ENCODE data around the gene FAM131B. TPM values are rescaled to one million over a fixed set of nuclear protein-coding genes. Genes with fewer than 3 reads are reported as not detected.

The FAM131B gene
- total RNA-seq, 1 experiment from 2014 or later, result 17.3 TPM

DNA sequence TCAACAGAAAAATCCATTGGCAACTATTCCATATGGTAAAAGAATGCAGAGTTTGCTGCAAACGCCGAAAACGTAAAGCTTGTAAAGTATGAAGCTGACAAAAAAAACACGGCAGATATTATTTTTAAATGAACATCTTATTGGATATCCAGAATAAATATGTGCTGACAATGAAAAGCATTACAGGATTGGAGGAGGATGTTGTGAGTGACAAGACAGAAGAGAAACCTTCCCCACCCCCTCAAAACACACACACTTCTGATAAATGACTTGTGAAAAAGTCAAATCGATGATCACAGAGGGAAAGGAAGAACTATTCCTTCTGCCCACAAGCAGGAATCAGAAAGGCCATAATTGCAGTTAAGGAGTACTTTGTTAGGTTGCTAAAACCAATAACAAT is 14.6 kb downstream of the FAM131B start:
- H3K9me3 Mint-ChIP-seq, result no peaks in the 10 kb centered on the region
- no peaks in the 10 kb centered on the region; the same call in 1 of the 2 replicates for H3K4me1 ChIP-seq (ENCODE audit: insufficient read depth, low read length)
- no peaks in the 10 kb centered on the region for H3K9me3 ChIP-seq (ENCODE audit: control insufficient read depth, low read depth, low read length)
- no peak overlapping the region for H3K4ac ChIP-seq (ENCODE audit: low read depth, low read length)
- H2BK15ac ChIP-seq (ENCODE audit: low read depth, low read length), result no peak overlapping the region
- H3K79me2 ChIP-seq (ENCODE audit: insufficient read depth, low read length), result no peaks in the 10 kb centered on the region
- no peak overlapping the region for H3K4me3 Mint-ChIP-seq
- no peak overlapping the region for H4K5ac ChIP-seq (ENCODE audit: insufficient read length, low read depth, low read length)
- no peak overlapping the region for H4K91ac ChIP-seq (ENCODE audit: insufficient read length, low read depth, low read length)
- H3K23ac ChIP-seq (ENCODE audit: insufficient read length, low read depth, low read length), result no peak overlapping the region
- H3T11ph ChIP-seq (ENCODE audit: low read length), result no peak overlapping the region
- H3K18ac ChIP-seq (ENCODE audit: insufficient read length, low read depth, low read length), result no peak overlapping the region
- no peak overlapping the region for H2BK5ac ChIP-seq (ENCODE audit: insufficient read length, low read length)
- H3K36me3 Mint-ChIP-seq (ENCODE audit: insufficient read depth in 1 of 3, low read depth in 3 of 3), result peaks cover 0 to 2% (median 0%) of the 10 kb centered on the region in 3 experiments; a peak in 1 of 7 replicates
- H3K4me2 ChIP-seq (ENCODE audit: insufficient read depth, insufficient read length, low read length), result no peak overlapping the region
- H2BK20ac ChIP-seq (ENCODE audit: low read depth, low read length, poor library complexity, severe bottlenecking), result no peak overlapping the region
- H3K23me2 ChIP-seq (ENCODE audit: insufficient read length, low read depth, low read length, poor library complexity, severe bottlenecking), result no peaks in the 10 kb centered on the region
- no peak overlapping the region for H3K14ac ChIP-seq (ENCODE audit: insufficient read depth, low read length)
- no peak overlapping the region for H2BK12ac ChIP-seq (ENCODE audit: insufficient read length, low read depth, low read length)
- H3K27ac ChIP-seq (ENCODE audit: insufficient read length, low read depth, low read length), result no peak overlapping the region
- H2BK120ac ChIP-seq (ENCODE audit: low read depth, low read length, poor library complexity, severe bottlenecking), result no peak overlapping the region
- TF ChIP-seq, protein P1, sequence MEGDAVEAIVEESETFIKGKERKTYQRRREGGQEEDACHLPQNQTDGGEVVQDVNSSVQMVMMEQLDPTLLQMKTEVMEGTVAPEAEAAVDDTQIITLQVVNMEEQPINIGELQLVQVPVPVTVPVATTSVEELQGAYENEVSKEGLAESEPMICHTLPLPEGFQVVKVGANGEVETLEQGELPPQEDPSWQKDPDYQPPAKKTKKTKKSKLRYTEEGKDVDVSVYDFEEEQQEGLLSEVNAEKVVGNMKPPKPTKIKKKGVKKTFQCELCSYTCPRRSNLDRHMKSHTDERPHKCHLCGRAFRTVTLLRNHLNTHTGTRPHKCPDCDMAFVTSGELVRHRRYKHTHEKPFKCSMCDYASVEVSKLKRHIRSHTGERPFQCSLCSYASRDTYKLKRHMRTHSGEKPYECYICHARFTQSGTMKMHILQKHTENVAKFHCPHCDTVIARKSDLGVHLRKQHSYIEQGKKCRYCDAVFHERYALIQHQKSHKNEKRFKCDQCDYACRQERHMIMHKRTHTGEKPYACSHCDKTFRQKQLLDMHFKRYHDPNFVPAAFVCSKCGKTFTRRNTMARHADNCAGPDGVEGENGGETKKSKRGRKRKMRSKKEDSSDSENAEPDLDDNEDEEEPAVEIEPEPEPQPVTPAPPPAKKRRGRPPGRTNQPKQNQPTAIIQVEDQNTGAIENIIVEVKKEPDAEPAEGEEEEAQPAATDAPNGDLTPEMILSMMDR (conservative IDR thresholded peaks at IDR 0.05), result no peak
- H4K20me1 ChIP-seq (ENCODE audit: control insufficient read depth, insufficient read depth, insufficient read length), result no peaks in the 10 kb centered on the region
- no peaks in the 10 kb centered on the region for H3K79me1 ChIP-seq (ENCODE audit: insufficient read depth, low read depth, low read length, poor library complexity, severe bottlenecking)
- H3K56ac ChIP-seq (ENCODE audit: insufficient read length, low read depth, low read length), result no peak overlapping the region
- DNase-seq, result no peak
- peaks cover 30% of the 10 kb centered on the region for H3K27me3 Mint-ChIP-seq (ENCODE audit: low read depth)
- H3K9ac ChIP-seq (ENCODE audit: extremely low read depth, insufficient read length, low read length), result no peak overlapping the region
- peaks cover 33% of the 10 kb centered on the region in 2 experiments for H3K4me1 Mint-ChIP-seq
- no peak overlapping the region for H2AFZ ChIP-seq (ENCODE audit: low read length)
- H3K27me3 ChIP-seq (ENCODE audit: insufficient read depth, low read length), result no peaks in the 10 kb centered on the region
- H2AK5ac ChIP-seq (ENCODE audit: insufficient read length, low read length), result no peak overlapping the region
- H4K8ac ChIP-seq (replicated peaks; ENCODE audit: insufficient read length, low read depth, low read length), result no peak overlapping the region
- no peak overlapping the region for H3K27ac Mint-ChIP-seq
- WGBS (ENCODE audit: extremely low coverage, insufficient read length, low lambda C conversion rate), result no CpG with 5 or more reads among the region's 5 CpGs
